ENCODE measurements around the gene COL4A3.
"Not testable (repeated sequence)": the region's sequence is repeated elsewhere in the genome, so short reads cannot be mapped to it uniquely, and the experiment has no call there.

COL4A3 gene

DNA sequence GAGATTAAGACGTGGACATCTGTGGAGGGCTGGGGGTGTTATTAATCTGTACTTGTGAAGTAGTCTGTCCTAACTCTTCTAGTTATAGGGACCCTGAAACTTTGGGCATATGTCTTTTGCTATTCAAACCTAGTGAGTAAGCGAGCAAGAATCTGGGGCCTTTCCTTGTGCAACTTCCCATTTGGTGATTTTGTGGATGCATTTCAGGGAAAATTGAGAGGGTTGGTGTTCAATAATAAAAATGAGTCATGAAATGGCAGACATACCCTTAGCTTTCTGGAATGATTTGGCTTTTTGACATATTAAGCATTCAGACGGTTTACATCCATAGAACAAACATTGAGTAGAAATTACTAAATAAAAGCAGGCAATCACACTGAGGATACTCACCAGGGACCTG, 17.4 kb upstream of the COL4A3 start:
- no peak overlapping the region for H3K27ac Mint-ChIP-seq
- H3K4me3 Mint-ChIP-seq = no peak overlapping the region
- no peaks in the 10 kb centered on the region for H3K36me3 Mint-ChIP-seq (ENCODE audit: low read depth)
- peaks cover 10% of the 10 kb centered on the region for H3K9me3 Mint-ChIP-seq
- H3K27me3 Mint-ChIP-seq = peaks cover 28% of the 10 kb centered on the region
- no peak for DNase-seq
- no peaks in the 10 kb centered on the region for H3K4me1 Mint-ChIP-seq (ENCODE audit: low read depth)

GRCh38 chr2:227148106-227148505, 16.3 kb upstream of the COL4A3 start:
- DNase-seq = no peak
- Mint-ChIP-seq H3K27me3 (peaks cover 33% of the 10 kb centered on the region), H3K9me3 (peaks cover 10% of the 10 kb centered on the region), H3K4me1 (ENCODE audit: low read depth) (no peaks in the 10 kb centered on the region), H3K27ac (no peak overlapping the region), H3K4me3 (no peak overlapping the region), H3K36me3 (ENCODE audit: low read depth) (no peaks in the 10 kb centered on the region)

GRCh38 chr2:227150222-227150936, 14.0 kb upstream of the COL4A3 start:
- H3K27ac Mint-ChIP-seq = no peak overlapping the region
- DNase-seq = no peak

GRCh38 chr2:227152093-227152766, 12.2 kb upstream of the COL4A3 start:
- Mint-ChIP-seq H3K36me3 (ENCODE audit: low read depth) (no peaks in the 10 kb centered on the region), H3K27me3 (peaks cover 56% of the 10 kb centered on the region), H3K9me3 (peaks cover 10% of the 10 kb centered on the region), H3K27ac (no peak overlapping the region), H3K4me1 (ENCODE audit: low read depth) (no peaks in the 10 kb centered on the region), H3K4me3 (no peak overlapping the region)
- no peak for DNase-seq

More at GRCh38 chr2:227150222-227150936, 14.0 kb upstream of the COL4A3 start:
- Mint-ChIP-seq H3K4me1 (ENCODE audit: low read depth) (no peaks in the 10 kb centered on the region), H3K36me3 (ENCODE audit: low read depth) (no peaks in the 10 kb centered on the region), H3K9me3 (peaks cover 10% of the 10 kb centered on the region), H3K27me3 (peaks cover 51% of the 10 kb centered on the region), H3K4me3 (no peak overlapping the region)

GRCh38 chr2:227153307-227153706, 11.1 kb upstream of the COL4A3 start:
- H3K27ac Mint-ChIP-seq = no peak overlapping the region
- H3K4me1 Mint-ChIP-seq (ENCODE audit: low read depth) = no peaks in the 10 kb centered on the region
- H3K9me3 Mint-ChIP-seq = peaks cover 6% of the 10 kb centered on the region
- H3K4me3 Mint-ChIP-seq = no peak overlapping the region
- DNase-seq = no peak
- H3K27me3 Mint-ChIP-seq = peaks cover 56% of the 10 kb centered on the region
- H3K36me3 Mint-ChIP-seq (ENCODE audit: low read depth) = no peaks in the 10 kb centered on the region

DNA sequence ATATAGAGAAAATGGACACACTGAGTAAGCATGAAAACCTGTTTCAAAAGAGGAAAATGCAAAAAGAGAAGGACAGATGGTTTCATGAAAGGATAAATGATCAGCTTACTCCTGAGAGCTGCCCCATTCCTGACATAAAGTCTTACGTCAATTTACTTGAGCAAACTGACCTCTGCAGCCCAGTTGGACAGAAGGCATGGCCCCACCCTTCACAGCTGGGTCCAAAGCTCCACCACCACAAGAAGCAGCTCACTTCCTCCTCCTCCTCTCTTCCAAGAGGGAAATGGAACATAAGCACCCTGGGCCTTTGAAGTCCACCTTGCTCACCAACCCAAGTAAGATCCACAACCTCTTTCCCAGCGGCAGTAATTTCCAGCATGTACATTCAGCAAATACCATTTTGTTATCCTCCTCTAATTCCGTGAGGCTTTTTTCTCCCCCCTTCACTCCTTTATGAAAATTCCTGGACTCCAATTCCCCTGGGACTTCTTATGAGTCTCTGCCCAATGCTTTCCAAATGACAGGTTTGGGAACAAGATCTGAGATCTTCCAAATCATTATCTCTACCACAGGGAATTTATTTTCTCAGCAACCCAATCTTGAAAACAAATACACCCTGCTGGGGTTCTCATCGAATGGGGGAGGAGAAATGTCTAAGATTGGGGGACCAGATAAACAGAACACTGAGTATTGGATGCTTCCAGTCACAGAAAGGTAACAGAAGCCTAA, 10.5 kb upstream of the COL4A3 start:
- H3K9me3 Mint-ChIP-seq = peaks cover 6% of the 10 kb centered on the region
- no peaks in the 10 kb centered on the region for H3K36me3 Mint-ChIP-seq (ENCODE audit: low read depth)
- no peaks in the 10 kb centered on the region for H3K4me1 Mint-ChIP-seq (ENCODE audit: low read depth)
- no peak overlapping the region for H3K4me3 Mint-ChIP-seq
- H3K27me3 Mint-ChIP-seq = peaks cover 57% of the 10 kb centered on the region
- H3K27ac Mint-ChIP-seq = no peak overlapping the region
- DNase-seq = no peak

GRCh38 chr2:227154986-227155774, 9.2 kb upstream of the COL4A3 start:
- no peak overlapping the region for H3K27ac Mint-ChIP-seq
- no peaks in the 10 kb centered on the region for H3K36me3 Mint-ChIP-seq (ENCODE audit: low read depth)
- DNase-seq = no peak
- H3K9me3 Mint-ChIP-seq = peaks cover 8% of the 10 kb centered on the region
- peaks cover 64% of the 10 kb centered on the region for H3K27me3 Mint-ChIP-seq
- H3K4me1 Mint-ChIP-seq (ENCODE audit: low read depth) = no peaks in the 10 kb centered on the region
- H3K4me3 Mint-ChIP-seq = no peak overlapping the region

GRCh38 chr2:227160164-227160563, 4.3 kb upstream of the COL4A3 start:
- peaks cover 8% of the 10 kb centered on the region for H3K9me3 Mint-ChIP-seq
- H3K27ac Mint-ChIP-seq = no peak overlapping the region
- peaks cover 70% of the 10 kb centered on the region for H3K27me3 Mint-ChIP-seq

GRCh38 chr2:227161947-227162346, 2.5 kb upstream of the COL4A3 start:
- H3K9me3 Mint-ChIP-seq = peaks cover 8% of the 10 kb centered on the region
- H3K27ac Mint-ChIP-seq = no peak overlapping the region
- H3K27me3 Mint-ChIP-seq = peaks cover 74% of the 10 kb centered on the region
- H3K4me1 Mint-ChIP-seq (ENCODE audit: low read depth) = peaks cover 9% of the 10 kb centered on the region
- no peaks in the 10 kb centered on the region for H3K36me3 Mint-ChIP-seq (ENCODE audit: low read depth)
- no peak overlapping the region for H3K4me3 Mint-ChIP-seq
- no peak for DNase-seq

More at GRCh38 chr2:227160164-227160563, 4.3 kb upstream of the COL4A3 start:
- DNase-seq = no peak
- Mint-ChIP-seq H3K4me1 (ENCODE audit: low read depth) (peaks cover 9% of the 10 kb centered on the region), H3K4me3 (no peak overlapping the region), H3K36me3 (ENCODE audit: low read depth) (no peaks in the 10 kb centered on the region)

- peak overlapping the region; percentile 53 for H3K4me3 Mint-ChIP-seq
- no peak overlapping the region for H3K27ac Mint-ChIP-seq
- no peaks in the 10 kb centered on the region for H3K36me3 Mint-ChIP-seq (ENCODE audit: low read depth)
- H3K9me3 Mint-ChIP-seq = peaks cover 8% of the 10 kb centered on the region
- H3K27me3 Mint-ChIP-seq = peaks cover 83% of the 10 kb centered on the region
- DNase-seq = no peak
- peaks cover 9% of the 10 kb centered on the region for H3K4me1 Mint-ChIP-seq (ENCODE audit: low read depth)
Observed at GRCh38 chr2:227163485-227163997, 883 bp upstream of the COL4A3 start.

DNA sequence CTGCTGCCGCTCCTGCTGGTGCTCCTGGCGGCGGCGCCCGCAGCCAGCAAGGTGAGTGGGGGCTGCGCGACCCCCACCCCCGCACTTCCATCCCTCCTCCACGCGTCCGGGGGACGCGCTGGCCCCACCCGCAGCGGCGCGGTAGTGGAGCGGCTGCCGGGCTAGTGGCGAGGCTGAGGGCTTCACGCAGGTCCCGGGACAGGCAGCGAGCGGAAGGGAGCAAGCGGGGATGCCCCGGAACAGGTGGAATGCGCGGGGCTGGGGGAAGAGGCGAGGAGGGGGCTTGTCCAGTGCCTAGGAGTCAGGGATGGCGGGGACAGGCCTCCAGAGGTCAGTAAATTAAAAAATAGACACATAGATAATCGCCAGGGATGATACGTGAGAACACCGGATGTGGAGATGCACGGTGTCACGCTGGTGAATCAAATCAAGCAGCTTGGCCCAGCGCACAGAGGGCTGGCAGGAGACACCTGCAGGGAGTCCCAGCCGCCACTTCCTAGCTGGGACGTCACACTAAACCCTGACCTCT, 403 bp downstream of the COL4A3 start:
- peaks cover 73% of the 10 kb centered on the region for H3K27me3 Mint-ChIP-seq
- H3K36me3 Mint-ChIP-seq (ENCODE audit: low read depth) = no peaks in the 10 kb centered on the region
- peaks cover 9% of the 10 kb centered on the region for H3K4me1 Mint-ChIP-seq (ENCODE audit: low read depth)
- no peak overlapping the region for H3K27ac Mint-ChIP-seq
- peak; percentile 32 for DNase-seq
- H3K9me3 Mint-ChIP-seq = peaks cover 2% of the 10 kb centered on the region
- H3K4me3 Mint-ChIP-seq = peak overlapping the region; percentile 63

DNA sequence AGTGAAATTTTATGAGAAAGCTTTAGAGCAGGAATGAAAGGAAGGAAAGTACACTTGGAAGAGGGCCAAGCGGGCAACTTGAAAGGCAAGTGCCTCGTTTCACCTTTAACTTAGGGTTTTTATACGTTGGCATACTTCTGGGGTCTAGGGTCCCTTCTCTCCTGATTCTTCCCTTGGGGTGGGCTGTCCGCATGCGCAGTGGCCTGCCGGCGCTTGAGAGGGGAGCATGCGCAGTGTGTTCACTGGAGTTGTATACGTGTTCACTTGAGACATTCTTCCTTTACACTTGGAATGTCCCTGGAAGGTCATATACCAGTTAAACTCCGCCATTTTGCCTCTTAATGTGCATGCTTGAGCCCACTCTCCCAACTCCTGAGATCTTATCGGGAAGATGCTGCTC, 7.4 kb downstream of the COL4A3 start:
- DNase-seq; H3K4me1 Mint-ChIP-seq (ENCODE audit: low read depth); H3K4me3 Mint-ChIP-seq; H3K9me3 Mint-ChIP-seq; H3K36me3 Mint-ChIP-seq (ENCODE audit: low read depth); H3K27ac Mint-ChIP-seq: not testable (repeated sequence)
- H3K27me3 Mint-ChIP-seq = peaks cover 37% of the 10 kb centered on the region

GRCh38 chr2:227177592-227178336, 13.3 kb downstream of the COL4A3 start:
- no peak for DNase-seq
- no peaks in the 10 kb centered on the region for H3K9me3 Mint-ChIP-seq
- H3K4me1 Mint-ChIP-seq (ENCODE audit: low read depth) = no peaks in the 10 kb centered on the region
- no peaks in the 10 kb centered on the region for H3K36me3 Mint-ChIP-seq (ENCODE audit: low read depth)
- no peak overlapping the region for H3K27ac Mint-ChIP-seq
- peaks cover 12% of the 10 kb centered on the region for H3K27me3 Mint-ChIP-seq
- no peak overlapping the region for H3K4me3 Mint-ChIP-seq
